Occipital lobe (tissue), 3 donors: ENCODE results near the gene PSORS1C1. TPM values are rescaled to one million over a fixed set of nuclear protein-coding genes. Genes with fewer than 3 reads are reported as not detected.
"Not testable (repeated sequence)": the region's sequence is repeated elsewhere in the genome, so short reads cannot be mapped to it uniquely, and the experiment has no call there.

Source experiments
- DNase-seq: peaks from one replicate; lab custom pipeline; 2025; lab: John Stamatoyannopoulos, UW
- small RNA-seq: library from RNA; depleted of rRNA; stranded (forward); fragments of <200 nt; gene quantifications from one replicate; pipeline ENCODE3, GENCODE V24; 2014
- total RNA-seq: library from RNA; depleted of rRNA; stranded (reverse); fragments of >200 nt; gene quantifications from one replicate; pipeline ENCODE4 v1.2.3, GENCODE V29; 2014

Gene PSORS1C1
- total RNA-seq, 1 donor from 2014 or later, result not detected

DNA sequence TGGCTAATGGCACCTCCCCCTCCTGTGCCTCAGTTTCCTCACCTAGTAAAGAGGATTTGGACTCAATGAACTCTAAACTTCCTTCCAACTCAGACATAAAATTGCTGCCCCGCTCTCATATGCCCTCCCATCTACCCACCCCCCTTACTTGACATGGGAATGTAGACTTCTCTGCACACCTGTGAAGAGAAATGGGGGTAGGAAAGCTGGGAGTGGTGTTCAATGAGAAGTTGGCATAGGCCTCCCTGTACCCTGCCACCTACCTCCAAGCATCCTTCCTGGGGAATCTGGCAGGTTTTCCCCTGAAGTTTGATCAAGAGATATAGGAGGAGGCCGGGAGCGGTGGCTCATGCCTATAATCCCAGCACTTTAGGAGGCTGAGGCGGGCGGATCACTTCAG, 59.8 kb downstream of the PSORS1C1 start:
- no peak for DNase-seq

GRCh38 chr6:31175971-31176370, 61.4 kb downstream of the PSORS1C1 start:
- DNase-seq, result no peak

GRCh38 chr6:31178143-31179041, 63.8 kb downstream of the PSORS1C1 start:
- DNase-seq, result no peak

DNA sequence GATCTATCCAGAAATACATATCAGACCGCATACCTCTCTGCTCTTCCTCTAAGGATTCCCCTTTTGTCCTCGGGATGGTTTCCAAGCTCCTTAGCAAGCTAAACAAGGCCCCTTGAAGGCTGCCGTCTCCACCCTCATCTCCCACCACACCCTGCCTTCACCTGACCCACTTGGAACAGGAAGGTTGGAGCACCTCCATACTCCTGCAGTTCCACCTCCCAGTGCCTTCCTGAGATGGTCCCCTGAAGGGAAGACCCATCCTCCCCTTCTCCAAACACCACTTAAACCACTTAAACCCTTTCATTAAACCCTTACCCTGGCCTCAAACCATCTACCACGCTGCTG, 64.4 kb downstream of the PSORS1C1 start:
- DNase-seq, result no peak

DNA sequence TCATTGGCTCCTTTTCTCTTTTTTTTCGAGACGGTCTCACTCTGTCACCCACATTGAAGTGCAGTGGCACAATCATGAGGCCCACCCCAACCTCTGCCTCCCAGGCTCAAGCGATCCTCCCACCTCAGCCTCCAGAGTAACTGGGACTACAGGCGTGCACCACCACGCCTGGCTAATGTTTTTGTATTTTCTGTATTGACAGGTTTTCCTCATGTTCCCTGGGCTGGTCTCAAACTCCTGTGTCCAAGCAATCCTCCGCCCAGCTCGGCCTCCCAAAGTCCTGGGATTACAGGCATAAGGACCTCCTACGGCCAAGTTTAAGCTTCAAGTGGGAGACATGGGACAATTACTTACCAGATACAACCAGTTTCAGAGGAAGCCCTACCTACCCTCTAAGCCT, 65.3 kb downstream of the PSORS1C1 start:
- DNase-seq, result no peak

DNA sequence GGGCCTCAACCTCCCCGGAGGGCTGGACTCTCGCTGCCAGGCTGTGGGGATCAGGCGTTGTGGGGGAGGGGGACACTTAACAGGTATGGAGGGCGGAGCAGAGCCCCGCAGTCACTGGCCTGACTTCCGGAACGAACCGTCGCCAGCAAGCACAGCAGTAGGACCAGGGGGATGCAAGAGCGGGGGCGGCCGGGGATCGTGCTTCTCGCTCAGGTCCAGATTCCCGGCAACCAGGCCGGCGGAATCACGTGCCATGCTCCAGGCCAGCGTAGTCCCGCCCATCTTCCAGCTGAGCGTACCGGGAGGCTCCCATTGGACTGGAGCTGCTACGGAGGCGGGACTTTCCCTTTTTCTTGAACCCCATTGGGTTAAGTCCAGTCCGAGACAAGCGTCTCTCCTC, 65.9 kb downstream of the PSORS1C1 start:
- peak; percentile 40 for DNase-seq

- DNase-seq, result not testable (repeated sequence)
These were observed 68.7 kb downstream of the PSORS1C1 start for GRCh38 chr6:31183287-31183686.

DNA sequence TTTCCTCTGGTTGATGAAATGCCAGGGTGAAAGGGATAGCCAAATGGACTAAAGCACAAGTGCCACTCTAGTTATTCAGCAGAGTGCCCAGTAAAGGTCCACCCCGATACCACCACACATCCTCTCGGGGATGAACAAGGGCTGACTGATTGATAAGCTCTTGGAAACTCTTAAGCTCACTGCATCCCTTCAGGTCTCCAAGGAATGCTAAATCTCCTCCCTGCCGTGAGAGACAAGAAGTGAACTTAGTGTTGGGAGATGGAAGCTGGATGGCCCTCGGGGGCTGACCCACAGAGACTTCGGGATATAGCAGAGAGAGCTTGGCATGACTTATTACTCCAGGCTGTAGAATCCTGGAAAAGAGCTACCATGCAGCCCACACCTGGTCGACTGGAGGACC, 69.3 kb downstream of the PSORS1C1 start:
- not testable (repeated sequence) for DNase-seq

- DNase-seq, result not testable (repeated sequence)
These were observed 71.1 kb downstream of the PSORS1C1 start for GRCh38 chr6:31185695-31186051.

- DNase-seq, result no peak
These were observed 71.6 kb downstream of the PSORS1C1 start for GRCh38 chr6:31186052-31186734.

GRCh38 chr6:31187780-31188194, 73.2 kb downstream of the PSORS1C1 start:
- no peak for DNase-seq

- not testable (repeated sequence) for DNase-seq
These were observed 74.6 kb downstream of the PSORS1C1 start for GRCh38 chr6:31189223-31189622.

Small RNAs within 50 kb of the gene (small RNA-seq; reads per million reads assigned to genes)
- not detected for gene POLR2LP1
- gene RNU6-1133P, result 0.09 reads per million

Other genes with a start within 250 kb of the PSORS1C1 start
- gene DDR1, start 230.3 kb upstream of the PSORS1C1 start, total RNA-seq, result 108 TPM
- gene GTF2H4, start 206.6 kb upstream of the PSORS1C1 start, total RNA-seq, result 20.0 TPM
- 31.2 TPM for gene VARS2, start 200.6 kb upstream of the PSORS1C1 start, total RNA-seq
- not detected for gene SFTA2, start 182.6 kb upstream of the PSORS1C1 start, total RNA-seq
- gene MUCL3, start 173.8 kb upstream of the PSORS1C1 start, total RNA-seq, result not detected
- not detected for gene MUC21, start 131.1 kb upstream of the PSORS1C1 start, total RNA-seq
- gene MUC22, start 104.3 kb upstream of the PSORS1C1 start, total RNA-seq, result not detected
- gene C6orf15, start 2.2 kb upstream of the PSORS1C1 start, total RNA-seq, result not detected
- not detected for gene CDSN, start 5.6 kb downstream of the PSORS1C1 start, total RNA-seq
- not detected for gene PSORS1C2, start 24.3 kb downstream of the PSORS1C1 start, total RNA-seq
- gene CCHCR1, start 43.0 kb downstream of the PSORS1C1 start, total RNA-seq, result 7.6 TPM
- 3.4 TPM for gene TCF19, start 43.8 kb downstream of the PSORS1C1 start, total RNA-seq
- gene POU5F1, start 55.9 kb downstream of the PSORS1C1 start, total RNA-seq, result not detected
- 28.1 TPM for gene HLA-C, start 157.3 kb downstream of the PSORS1C1 start, total RNA-seq
- 34.3 TPM for gene HLA-B, start 242.4 kb downstream of the PSORS1C1 start, total RNA-seq